Measurements from ENCODE around the gene MAIP1. TPM values are rescaled to one million over a fixed set of nuclear protein-coding genes. Genes with fewer than 3 reads are reported as not detected.

The MAIP1 gene
- total and polyA plus RNA-seq, 2 donors (not counting 3 experiments of a cell fraction or from before 2014, with no cell fraction given), result 12.0 to 17.7 TPM

GRCh38 chr2:199940373-199940772, 15.0 kb upstream of the MAIP1 start:
- no peak overlapping the region for H3K9ac ChIP-seq (replicated peaks; ENCODE audit: extremely low read depth, insufficient read depth, low read length)
- peaks cover 5 to 7% of the 10 kb centered on the region in 2 experiments for H3K36me3 ChIP-seq (ENCODE audit: control insufficient read depth in 2 of 2, extremely low read depth in 1 of 2, insufficient read depth in 2 of 2, low read length in 2 of 2)
- no peaks in the 10 kb centered on the region for H4K20me1 ChIP-seq (replicated peaks; ENCODE audit: control insufficient read depth, extremely low read depth, insufficient read depth, low read length)
- FAIRE-seq (no peak), DNase-seq (ENCODE audit: low read depth, low spot score) (peak; percentile 31)
- no peak overlapping the region for H2AFZ ChIP-seq (ENCODE audit: low read depth, low read length)
- TF ChIP-seq CTCF (IDR thresholded peaks at IDR 0.05; ENCODE audit: extremely low read depth in 1 of 2, insufficient read depth in 1 of 2, low read depth in 1 of 2, low read length in 2 of 2), result peak in 1 of 2 donors; percentile 14
- no peak for TF ChIP-seq FOS (IDR thresholded peaks at IDR 0.05; ENCODE audit: borderline replicate concordance, insufficient read depth, low read length)
- no peak for TF ChIP-seq MYC (IDR thresholded peaks at IDR 0.05; ENCODE audit: low read depth, low read length)
- H3K4me3 ChIP-seq (replicated peaks in 1 of 3; ENCODE audit: insufficient read depth in 1 of 3, low read depth in 1 of 3, low read length in 3 of 3), result no peak overlapping the region
- H3K9me1 ChIP-seq (replicated peaks; ENCODE audit: control insufficient read depth, extremely low read depth, insufficient read depth, low read length), result no peaks in the 10 kb centered on the region
- no peaks in the 10 kb centered on the region for H3K27me3 ChIP-seq (ENCODE audit: control insufficient read depth in 2 of 2, insufficient read depth in 2 of 2, low read length in 2 of 2)
- H3K79me2 ChIP-seq (ENCODE audit: control insufficient read depth, insufficient read depth, low read length), result no peaks in the 10 kb centered on the region
- no peaks in the 10 kb centered on the region for H3K9me3 ChIP-seq (replicated peaks; ENCODE audit: control insufficient read depth, insufficient read depth, low read length)
- CTCF ChIA-PET, result interaction anchor here (0.7 to 1.6 kb wide), 6 partner anchors 10 to 1631 kb away, joined by 3 to 6 read pairs (median 4); no protein-coding TSS in a partner anchor
- H3K27ac ChIP-seq (ENCODE audit: insufficient read depth, low read depth, low read length), result no peak overlapping the region
- dilution Hi-C loops (cut with MboI; ENCODE audit: extremely low pct_ligation_motif_present, low sequenced_read_pairs), result no loop called here
- H3K4me1 ChIP-seq (ENCODE audit: control insufficient read depth, extremely low read depth, insufficient read depth, low read length), result no peaks in the 10 kb centered on the region
- intact Hi-C loops (cut with micrococcal nuclease), result loop anchor here (1.0 kb wide), 1 partner anchor 89 kb away; the partner anchor contains the start of gene FTCDNL1
- no peak overlapping the region for H3K4me2 ChIP-seq (ENCODE audit: insufficient read depth, low read length)
- BruUV-seq (replicated peaks), result no TSS peak
- POLR2A ChIA-PET, result no interaction called here

GRCh38 chr2:199943373-199943772, 12.0 kb upstream of the MAIP1 start:
- DNase-seq (ENCODE audit: low read depth, low spot score), result no peak
- H3K27me3 ChIP-seq (ENCODE audit: control insufficient read depth in 2 of 2, insufficient read depth in 2 of 2, low read length in 2 of 2), result no peaks in the 10 kb centered on the region
- H3K9me1 ChIP-seq (replicated peaks; ENCODE audit: control insufficient read depth, extremely low read depth, insufficient read depth, low read length), result no peaks in the 10 kb centered on the region
- no peaks in the 10 kb centered on the region for H4K20me1 ChIP-seq (replicated peaks; ENCODE audit: control insufficient read depth, extremely low read depth, insufficient read depth, low read length)
- CTCF ChIA-PET, result interaction anchor here (1.2 kb wide), 1 partner anchor 10 kb away, joined by 3 read pairs; no protein-coding TSS in a partner anchor
- H3K27ac ChIP-seq (ENCODE audit: insufficient read depth, low read depth, low read length), result no peak overlapping the region
- H3K9ac ChIP-seq (replicated peaks; ENCODE audit: extremely low read depth, insufficient read depth, low read length), result no peak overlapping the region
- no peaks in the 10 kb centered on the region for H3K9me3 ChIP-seq (replicated peaks; ENCODE audit: control insufficient read depth, insufficient read depth, low read length)
- H3K4me1 ChIP-seq (ENCODE audit: control insufficient read depth, extremely low read depth, insufficient read depth, low read length), result no peaks in the 10 kb centered on the region
- H3K36me3 ChIP-seq (ENCODE audit: control insufficient read depth in 2 of 2, extremely low read depth in 1 of 2, insufficient read depth in 2 of 2, low read length in 2 of 2), result peaks cover 6 to 13% of the 10 kb centered on the region in 2 experiments
- H3K4me2 ChIP-seq (ENCODE audit: insufficient read depth, low read length), result no peak overlapping the region
- TF ChIP-seq FOS (IDR thresholded peaks at IDR 0.05; ENCODE audit: borderline replicate concordance, insufficient read depth, low read length), result no peak
- no peak for TF ChIP-seq GATA2 (IDR thresholded peaks at IDR 0.05; ENCODE audit: insufficient read depth, insufficient read length, low read depth, low read length)
- no peak for TF ChIP-seq MAX (IDR thresholded peaks at IDR 0.05; ENCODE audit: insufficient read depth, insufficient read length)
- TF ChIP-seq POLR2A (IDR thresholded peaks at IDR 0.05; ENCODE audit: low read depth, low read length), result no peak
- no peak for TF ChIP-seq POLR2AphosphoS5 (IDR thresholded peaks at IDR 0.05; ENCODE audit: insufficient read depth, low read depth, low read length)
- no peak for TF ChIP-seq EZH2 (IDR thresholded peaks at IDR 0.05; ENCODE audit: borderline replicate concordance, low read depth, low read length, severe bottlenecking)
- TF ChIP-seq MYC (IDR thresholded peaks at IDR 0.05; ENCODE audit: low read depth, low read length), result no peak
- dilution Hi-C loops (cut with MboI; ENCODE audit: extremely low pct_ligation_motif_present, low sequenced_read_pairs) (no loop called here), intact Hi-C loops (cut with micrococcal nuclease) (no loop called here)
- H3K4me3 ChIP-seq (replicated peaks in 1 of 3; ENCODE audit: insufficient read depth in 1 of 3, low read depth in 1 of 3, low read length in 3 of 3), result no peak overlapping the region
- no peak for FAIRE-seq
- no peak overlapping the region for H2AFZ ChIP-seq (ENCODE audit: low read depth, low read length)
- POLR2A ChIA-PET, result no interaction called here
- no peaks in the 10 kb centered on the region for H3K79me2 ChIP-seq (ENCODE audit: control insufficient read depth, insufficient read depth, low read length)
- BruUV-seq (replicated peaks), result no TSS peak

Data from endothelial cell of umbilical vein (primary cell).